Cardiac muscle cell (in vitro differentiated cells and primary cell): ENCODE results near the gene NBPF8. TPM values are rescaled to one million over a fixed set of nuclear protein-coding genes. Genes with fewer than 3 reads are reported as not detected.

Experiments used
- polyA plus RNA-seq: library from polyadenylated mRNA; unstranded; fragments of >200 nt; fragmentation: Nextera tagmentation; extraction: Ambion mirVana; gene quantifications from 2 replicates; pipeline ENCODE4 v1.2.1, GENCODE V29; 2016
- total RNA-seq: library from RNA; depleted of rRNA; stranded (reverse); fragments of >200 nt; gene quantifications from 2 replicates; pipeline ENCODE4 v1.2.3, GENCODE V29; 2016

The NBPF8 gene
- total and polyA plus RNA-seq, 2 experiments from 2014 or later = 4.2 to 9.8 TPM

Other genes starting within 250 kb of the NBPF8 start
- 16.0 and 16.1 TPM in 2 replicates for gene SEC22B, start 238.5 kb upstream of the NBPF8 start, total RNA-seq
- gene SEC22B, start 238.5 kb upstream of the NBPF8 start, polyA plus RNA-seq = 22.8 and 23.9 TPM in 2 replicates